Pulmonary artery endothelial cell (primary cell): ENCODE results near the gene UBE2H. TPM values are rescaled to one million over a fixed set of nuclear protein-coding genes. Genes with fewer than 3 reads are reported as not detected.
"Not testable (repeated sequence)": the region's sequence is repeated elsewhere in the genome, so short reads cannot be mapped to it uniquely, and the experiment has no call there.

Experiments used
- DNase-seq: peaks from one replicate; pipeline ENCODE4 v3.0.0-alpha.2; 2011; ENCODE audit warnings: low read depth, low spot score
- total RNA-seq: library from RNA; depleted of rRNA; stranded (reverse); fragments of >200 nt; gene quantifications from 2 replicates; pipeline ENCODE4 v1.2.3, GENCODE V29; 2014

Gene UBE2H
- 83.2 and 91.1 TPM in 2 replicates for total RNA-seq

DNA sequence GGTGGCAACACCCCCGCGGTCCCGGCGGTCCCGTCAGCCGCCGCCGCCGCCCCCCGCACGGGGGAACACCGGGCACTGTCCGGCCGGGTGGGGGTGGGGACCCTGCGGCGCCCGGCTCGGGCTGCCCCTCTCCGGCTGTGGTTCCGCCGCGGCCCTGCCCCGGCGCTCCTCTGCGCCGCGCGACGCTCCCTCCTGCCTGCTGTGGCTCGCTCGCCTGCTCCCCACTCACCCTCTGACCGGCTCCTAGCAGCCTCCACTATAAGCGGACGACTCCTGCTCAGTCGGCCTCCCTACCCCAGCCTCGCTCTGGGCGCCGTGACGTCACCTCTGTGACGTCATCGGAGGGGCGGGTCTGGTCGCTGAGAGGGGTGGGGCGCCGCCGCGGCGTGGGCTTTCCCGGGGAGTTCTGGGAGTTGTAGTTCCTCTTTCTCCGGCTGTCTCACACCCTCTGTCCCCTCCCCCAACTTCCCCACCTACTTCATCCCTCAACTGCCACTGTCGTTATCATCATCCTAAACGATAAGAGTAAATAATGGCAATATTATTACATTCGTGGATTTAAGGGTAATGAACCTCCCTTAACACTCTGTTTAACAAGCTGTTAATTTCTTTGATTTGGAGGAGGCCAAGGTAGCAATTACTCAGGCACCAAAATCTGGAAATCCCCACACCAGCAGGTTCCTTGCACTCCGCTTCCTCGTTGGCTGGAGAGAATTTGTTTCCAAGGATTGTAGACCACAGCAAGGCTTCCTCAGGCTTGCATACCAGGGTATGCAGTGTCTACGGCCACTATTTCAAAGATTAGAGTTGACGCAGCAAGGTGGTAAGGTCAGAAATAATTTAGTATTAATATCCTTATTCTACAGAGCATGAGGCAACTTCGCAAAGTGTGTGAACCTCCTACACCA is at the start of gene UBE2H:
Gene UBE2H (minus strand): TSS at position 308 of the 908 bp plus-strand sequence. CDS start 405 bp downstream, outside the sequence.
- DNase-seq = peak; percentile 68

DNA sequence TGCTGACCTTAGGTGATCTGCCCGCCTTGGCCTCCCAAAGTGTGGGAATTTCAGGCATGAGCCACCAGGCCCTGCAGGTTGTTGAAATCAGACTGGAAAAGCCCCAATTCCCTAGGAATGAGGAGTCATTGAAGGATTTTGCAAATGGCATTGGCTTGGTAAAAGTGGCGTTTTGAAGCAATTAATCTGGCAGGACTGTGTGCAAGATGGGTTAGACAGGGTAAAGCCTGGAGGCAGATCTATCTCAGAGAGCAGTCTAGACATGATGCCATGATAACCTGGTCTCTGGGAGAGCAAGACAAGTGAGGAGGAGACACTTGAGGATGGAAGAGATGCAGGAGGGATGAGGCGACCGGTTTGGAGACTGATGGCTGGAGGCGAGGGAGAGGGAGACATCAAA is 45.7 kb upstream of the UBE2H start:
- DNase-seq = no peak

DNA sequence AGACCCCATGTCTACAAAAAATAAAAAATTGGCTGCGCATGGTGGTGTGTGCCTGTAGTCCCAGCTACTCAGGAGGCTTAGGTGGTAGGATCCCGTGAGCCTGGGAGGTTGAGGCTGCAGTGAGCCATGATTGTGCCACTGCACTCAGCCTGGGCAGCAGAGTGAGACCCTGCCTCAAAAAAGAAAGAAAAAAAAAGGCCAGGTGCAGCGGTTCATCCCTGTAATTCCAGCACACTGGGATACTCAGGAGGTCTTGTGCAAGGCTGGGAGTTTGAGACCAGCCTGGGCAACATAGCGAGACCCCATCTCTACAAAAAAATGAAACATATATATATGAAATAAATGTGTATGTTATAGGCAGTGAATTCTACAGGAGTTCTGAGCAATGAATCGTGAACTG is 44.5 kb upstream of the UBE2H start:
- DNase-seq = no peak

DNA sequence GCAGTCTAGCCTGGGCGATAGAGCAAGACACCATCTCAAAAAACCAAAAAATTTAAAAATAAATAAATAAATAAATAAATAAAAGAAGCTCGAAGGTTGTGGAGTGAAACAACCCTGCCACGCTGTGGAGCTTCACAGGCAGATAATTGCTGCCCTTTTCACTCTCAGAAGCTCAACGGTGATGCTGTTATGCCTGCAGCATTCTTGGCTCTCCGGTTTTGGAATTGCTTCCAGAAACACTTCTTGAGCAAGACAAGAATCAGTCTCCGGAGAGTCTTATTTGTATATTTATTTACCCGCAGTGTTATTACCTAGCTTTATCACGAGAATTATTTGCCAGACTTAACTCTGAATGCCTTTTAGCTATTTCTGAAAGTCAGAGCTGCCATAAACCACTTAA is 40.5 kb upstream of the UBE2H start:
- DNase-seq = no peak

DNA sequence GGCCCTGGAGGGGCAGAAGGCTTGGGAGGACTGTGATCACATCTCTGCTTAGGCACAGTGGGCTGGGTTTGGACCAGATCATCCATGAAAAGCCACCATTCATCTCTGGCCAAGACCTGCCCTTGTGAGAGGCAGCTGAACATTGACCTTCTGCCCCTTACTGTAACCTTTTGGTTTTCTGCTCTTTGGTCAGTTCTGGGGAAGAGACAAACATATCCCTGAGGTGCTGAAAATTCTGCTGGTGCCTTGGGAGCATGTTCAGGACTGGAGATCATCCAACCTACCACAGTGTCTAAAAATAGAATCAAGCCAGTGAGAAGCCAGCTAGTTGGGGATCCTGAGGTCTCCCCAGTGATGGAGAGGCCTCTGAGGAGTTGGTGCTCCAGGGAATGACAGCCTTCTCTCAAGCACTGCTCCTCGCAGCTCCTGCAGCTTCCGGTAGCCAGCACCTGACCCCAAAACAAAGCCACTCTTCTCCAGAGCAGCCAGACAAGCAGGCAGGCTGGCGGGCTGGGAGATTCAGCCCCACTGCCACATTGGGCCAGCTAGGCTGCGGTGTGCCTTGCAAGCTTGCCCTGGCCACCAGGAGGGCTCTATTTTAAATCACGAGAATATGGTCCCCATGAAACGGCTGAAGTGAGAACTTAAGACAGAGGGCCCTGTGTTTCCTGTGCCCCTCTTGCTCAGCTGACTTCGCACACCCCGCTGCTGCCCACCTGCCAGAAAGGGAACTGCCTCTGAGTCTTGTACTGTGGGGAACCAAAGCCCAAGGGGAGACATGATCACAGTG is 37.8 kb upstream of the UBE2H start:
- no peak for DNase-seq

DNA sequence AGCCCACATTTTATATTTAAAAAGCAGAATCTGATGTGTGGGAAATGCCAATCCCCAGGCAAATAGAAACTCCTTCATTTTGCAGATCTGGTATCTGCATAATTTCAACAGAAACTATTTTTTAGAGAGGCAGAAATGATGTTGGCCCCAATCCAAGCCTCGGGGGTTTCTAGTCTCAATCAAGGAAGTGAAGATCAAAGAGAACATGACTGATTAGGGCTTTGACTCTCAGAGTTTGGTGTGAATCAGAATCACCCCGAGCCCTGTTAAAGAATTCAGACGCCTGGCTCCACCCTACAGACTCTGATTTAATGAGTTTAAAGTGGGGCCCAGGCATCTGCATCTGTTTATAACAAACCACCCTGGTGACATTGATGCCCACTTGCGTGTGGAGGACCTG is 36.7 kb upstream of the UBE2H start:
- DNase-seq = no peak

DNA sequence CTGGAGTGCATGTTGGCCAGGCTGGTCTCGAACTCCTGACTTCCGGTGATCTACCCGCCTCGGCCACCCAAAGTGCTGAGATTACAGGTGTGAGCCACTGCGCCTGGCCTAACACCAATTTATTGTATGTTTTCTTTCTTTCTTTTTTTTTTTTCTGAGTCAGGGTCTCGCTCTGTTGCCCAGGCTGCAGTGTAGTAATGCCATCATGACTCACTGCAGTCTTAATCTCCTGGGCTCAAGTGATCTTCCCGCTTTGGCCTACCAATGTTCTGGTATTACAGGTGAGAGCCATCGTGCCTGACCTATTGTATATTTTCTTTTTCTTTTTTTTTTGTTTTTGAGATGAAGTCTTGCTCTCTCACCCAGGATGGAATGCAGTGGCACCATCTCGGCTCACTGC is 33.8 kb upstream of the UBE2H start:
- DNase-seq = no peak

DNA sequence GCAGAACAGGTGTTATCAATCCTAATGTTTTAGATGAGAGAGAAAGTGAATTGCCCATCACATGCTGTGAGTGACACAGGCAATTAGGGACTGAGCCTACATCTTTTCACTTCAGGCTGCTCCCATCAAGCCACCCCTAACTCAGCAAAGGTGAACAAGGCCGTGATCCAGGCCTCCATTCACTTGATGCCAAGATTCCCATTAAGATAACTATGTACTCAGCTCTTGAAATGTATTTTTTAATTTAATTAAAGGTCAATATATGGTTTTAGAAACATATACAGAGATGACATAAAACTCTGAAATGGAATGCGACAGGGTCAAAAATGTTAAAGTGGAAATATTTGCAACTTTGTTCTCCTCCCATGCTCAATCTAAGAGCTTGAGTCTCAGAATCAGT is 27.9 kb upstream of the UBE2H start:
- no peak for DNase-seq

DNA sequence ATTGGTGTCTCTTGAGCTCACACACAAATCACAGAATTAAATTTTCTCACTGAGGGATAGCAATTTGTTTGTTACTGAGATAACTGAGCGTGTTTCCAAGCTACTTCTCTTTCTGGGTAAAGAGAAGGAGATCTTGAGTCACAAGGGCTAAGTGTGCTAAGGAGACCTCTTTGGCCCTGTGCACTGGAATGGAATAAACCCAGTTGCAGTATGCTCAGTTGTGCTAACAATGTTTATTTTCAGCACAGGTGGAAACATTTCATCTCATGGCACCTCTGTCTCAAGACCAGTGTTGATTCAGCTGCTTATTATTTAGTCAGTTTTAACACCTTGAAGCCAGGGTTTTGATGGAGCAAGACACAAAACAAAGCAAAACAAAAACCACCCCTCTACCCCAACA is 22.5 kb upstream of the UBE2H start:
- no peak for DNase-seq

DNA sequence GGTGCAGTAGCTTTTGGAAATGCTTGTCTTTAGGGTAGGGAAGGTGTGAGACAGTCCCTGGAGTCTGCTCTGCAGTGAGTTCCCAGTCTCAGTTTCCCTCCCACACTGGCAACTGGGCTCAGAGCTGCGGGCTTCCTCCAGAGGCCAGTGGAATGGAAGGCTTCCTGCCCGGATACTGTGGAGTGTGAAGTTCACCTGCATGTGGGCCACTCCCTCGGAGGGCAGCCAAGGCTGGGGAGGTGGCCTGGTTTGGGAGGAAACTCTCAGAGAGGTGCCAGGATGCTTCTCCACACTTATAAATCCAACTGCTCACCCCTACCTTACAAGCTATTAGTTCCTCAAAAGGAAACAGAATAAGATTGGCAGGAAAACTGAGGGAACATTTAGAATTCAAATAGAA is 18.1 kb upstream of the UBE2H start:
- DNase-seq = no peak

DNA sequence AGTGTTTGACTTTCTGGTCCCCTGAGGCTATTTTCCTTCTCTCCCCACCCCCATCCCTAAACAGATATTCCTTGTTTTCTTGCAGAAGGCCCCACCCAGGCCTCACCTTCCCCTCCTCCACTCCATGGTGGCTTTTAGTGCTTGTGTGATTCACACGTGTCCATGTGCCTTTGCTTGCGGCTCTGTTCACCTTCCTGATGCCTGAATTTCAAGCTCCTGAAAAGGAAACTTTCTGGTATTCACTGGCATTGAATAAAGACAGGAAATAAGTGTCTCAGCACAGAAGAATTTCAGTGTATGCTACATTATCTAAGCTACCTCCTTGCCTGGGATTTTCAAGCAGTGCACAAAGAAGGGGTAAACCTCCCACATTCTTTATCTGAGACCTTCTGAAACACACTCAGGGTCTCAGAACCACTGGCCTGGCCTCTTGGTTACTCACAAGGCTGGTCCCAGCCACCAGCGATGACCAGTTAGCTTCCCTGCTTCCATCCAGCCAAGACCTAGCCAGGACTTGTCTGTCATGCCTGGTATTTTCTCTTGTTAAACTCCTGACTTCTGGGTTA is 17.2 kb upstream of the UBE2H start:
- peak; percentile 93 for DNase-seq

DNA sequence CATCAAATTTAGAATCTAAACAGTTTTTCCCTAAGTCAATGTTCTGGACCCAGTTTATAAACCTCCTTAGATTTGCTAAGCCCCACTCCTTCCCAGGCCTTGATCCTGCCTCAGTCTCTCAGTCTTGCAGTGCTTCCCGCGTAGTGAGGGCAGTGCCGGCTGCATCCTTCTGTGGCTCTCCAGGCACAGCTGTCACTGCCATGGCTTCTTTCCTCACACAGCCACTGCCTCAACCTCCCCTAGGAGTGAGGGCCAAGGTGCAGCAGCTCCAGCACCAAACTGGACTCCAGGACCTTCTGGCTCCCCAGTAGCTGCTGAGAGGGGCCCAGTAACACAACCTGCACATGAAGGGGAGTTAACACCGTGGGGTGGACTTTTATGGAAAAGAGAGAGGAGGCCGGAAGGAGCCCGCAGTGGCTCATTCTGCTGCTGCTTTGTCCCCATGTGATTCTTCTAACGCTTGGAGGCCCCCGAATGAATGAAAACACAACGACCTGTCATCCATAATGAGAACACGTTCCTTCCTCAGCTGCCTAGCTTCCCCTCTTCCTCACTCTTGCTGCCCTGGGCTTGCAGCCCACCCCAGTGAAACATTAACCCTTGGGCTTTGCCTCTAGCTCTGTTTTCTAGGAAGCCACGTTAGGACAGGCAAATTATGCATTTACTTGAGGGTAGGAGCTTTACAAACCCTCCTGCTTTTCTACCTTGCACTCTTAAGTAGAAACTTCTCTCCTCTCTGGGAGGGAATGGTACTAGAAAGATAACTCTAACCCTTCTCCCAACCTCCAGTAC is 16.0 kb upstream of the UBE2H start:
- DNase-seq = no peak

DNA sequence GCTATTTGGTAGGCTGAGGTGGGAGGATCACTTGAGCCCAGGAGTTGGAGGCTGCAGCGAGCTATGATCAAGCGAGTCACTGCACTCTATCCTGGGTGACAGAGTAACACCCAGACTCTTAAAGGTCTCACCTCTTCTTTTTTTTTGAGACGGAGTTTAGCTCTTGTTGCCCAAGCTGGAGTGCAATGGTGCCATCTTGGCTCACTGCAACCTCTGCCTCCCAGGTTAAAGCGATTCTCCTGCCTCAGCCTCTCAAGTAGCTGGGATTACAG is 7.4 kb upstream of the UBE2H start:
- not testable (repeated sequence) for DNase-seq

DNA sequence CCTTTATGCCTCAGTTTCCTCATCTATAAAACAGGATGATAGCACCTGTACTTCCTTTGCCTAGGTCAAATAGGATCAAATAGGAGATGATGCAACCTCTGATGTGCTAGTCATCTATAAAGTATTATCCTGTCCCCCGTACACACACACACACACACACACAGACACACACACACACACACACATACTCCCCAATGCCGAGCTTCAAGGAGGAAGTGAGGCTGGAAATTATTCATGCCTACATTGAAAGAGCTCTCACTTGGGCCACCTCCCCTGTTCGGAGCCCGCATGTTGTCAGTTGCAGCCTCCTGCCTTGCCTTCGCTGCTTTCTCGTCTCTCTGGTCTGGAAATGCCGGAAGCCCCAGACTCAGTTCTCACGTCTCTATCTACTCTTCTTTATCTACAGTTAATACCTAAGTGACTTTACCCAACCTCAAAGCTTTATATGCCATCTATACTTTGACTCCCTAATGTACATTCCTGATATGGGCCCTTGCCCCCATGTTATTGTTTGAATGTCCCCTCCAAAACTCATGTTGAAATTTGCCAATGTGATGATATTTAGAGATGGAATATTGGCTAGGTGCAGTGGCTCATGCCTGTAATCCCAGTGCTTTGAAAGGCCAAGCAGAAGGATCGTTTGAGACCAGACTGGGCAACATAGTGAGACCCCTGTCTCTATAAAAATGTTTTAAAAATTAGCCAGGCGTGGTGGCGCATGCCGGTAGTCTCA is 6.9 kb upstream of the UBE2H start:
- no peak for DNase-seq

DNA sequence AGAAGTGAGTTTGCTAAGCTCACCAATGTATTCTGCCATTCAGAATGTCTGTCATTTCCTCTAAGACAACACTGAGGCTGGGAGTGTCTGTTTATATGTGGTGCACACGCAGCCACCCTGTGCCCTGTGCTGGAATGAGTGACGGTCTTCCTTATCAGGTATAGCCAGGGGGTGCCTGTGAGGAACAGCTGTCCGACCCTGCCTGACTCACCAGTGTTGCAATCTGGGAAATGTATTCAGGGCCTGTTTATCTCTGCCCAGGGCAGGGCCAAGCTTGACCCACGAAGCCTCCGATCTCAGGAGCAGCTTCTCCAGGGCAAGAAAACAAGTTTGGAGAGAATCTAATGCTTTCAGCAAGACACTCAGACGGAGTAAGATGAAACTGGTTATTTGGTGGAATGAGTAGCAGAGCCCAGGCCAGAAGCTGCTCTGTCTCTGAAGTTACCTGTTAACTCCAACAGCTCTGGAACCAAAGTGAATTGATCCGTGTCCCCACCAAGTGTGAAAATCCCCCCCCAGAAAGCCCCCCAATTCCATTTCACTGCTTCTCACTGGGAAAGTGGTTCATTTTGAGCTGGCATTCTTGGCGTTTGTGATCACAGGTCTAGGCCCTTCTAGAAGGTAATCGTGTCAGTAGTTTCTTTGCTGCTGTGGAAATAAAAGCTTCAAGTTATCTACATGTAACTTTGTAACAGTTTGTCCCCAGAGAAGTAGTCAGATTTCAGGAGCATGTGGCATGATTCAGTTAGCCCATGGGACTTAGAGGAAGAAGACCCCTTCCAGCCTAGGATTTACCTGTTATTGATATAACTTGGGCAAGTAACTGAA is 6.1 kb upstream of the UBE2H start:
- peak; percentile 94 for DNase-seq

DNA sequence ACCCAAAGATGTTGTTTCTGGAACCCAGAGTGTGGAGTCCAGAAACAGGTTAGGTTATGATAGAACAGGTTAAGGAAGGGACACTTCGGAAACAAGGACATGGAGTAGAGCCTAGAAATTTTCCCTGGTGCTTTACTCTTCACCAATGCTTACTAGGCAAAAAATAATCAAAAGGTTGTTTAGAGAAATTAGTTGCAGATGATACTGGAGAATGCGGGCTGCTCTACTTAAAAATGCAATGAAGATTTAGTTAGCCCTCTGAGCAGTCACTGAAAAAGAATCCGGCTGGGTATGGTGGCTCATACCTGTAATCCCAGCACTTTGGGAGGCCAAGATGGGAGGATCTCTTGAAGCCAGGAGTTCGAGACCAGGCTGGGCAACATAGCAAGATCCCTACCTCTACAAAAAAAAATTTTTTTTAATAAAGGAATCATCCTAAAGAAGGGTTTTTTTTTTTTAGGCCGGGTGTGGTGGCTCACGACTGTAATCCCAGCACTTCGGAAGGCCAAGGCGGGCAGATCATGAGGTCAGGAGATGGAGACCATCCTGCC is 3.3 kb upstream of the UBE2H start:
- no peak for DNase-seq

DNA sequence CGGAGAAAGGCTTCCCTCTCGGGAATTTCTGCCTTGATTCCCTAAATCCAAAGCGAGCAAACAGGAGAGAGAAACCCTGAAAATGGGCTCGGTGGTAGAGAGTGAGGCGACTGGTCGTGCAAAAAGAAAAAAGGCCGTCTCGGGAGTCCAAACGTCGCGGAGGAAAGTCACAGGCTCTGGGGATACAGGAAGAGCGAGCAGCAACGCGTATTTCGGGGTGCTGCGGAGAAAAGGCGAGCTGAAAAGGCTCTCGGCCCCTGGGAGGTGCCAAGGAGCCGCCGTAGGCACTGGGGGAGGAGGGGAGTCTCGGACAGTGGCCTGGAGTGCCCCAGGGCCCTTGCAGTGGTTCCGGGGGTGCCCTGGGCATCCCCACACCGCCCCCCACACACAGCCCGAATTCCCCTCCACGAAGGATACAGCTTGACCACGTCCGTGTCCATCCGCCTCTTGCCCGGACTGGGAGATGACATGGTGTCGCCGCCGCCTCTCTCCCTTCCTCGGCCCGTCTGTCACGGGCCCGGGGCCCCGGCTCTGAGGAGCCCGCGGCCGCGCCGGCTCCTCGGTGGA is 591 bp downstream of the UBE2H start:
- no peak for DNase-seq

DNA sequence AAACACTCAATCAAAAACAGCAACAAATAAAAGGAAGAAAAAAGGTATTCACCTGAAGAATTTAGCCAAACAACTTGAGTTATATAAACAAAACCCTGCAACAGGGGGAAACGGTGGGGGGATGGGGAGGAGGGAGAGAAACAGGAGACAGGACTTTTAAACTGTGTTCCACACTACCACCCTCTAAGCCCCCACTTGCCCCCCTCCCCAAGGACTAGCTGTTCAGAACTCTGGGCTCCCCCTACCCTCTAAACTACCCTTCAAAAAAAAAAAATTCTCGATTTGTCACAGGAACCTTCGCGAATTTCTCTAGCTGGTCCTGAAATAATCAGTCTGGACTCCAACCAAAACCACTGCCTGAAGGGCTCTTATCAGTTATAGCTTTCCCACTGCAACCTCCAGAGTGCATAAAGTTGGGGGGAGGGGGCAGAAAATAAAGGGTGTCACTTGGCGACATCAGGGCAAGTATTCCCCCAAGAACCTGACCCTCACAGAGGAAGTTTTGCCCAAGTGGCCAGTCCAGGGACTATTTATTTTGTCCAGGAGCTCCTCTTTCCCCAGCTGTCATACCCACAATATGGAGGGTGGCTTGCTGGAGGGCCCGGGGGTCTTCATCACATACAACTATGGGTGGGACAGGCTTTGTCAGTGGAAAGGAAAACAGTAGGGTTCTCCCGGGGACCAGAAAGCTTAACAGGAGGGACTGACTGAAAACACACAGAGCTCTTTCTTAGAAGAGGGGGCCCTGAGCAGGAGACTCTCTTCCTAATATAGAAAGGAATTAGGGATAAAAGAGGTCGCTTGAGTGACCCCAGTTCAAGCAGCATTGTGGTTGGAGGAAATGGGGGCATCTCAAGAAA is 1.3 kb downstream of the UBE2H start:
- no peak for DNase-seq

DNA sequence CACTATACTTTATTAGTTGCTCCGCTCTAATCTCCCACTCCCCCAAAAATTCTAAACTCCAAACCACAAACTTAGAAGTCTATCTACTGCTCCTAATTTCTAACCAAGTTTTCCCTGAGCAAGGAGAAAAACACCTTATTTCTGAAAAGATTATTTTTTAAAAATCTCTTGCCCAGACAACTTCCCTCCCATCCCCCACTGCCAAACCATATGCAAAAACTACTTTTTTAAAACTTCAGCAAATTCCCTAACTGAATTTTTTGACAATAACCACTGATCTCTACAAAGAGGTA is 1.9 kb downstream of the UBE2H start:
- DNase-seq = no peak
